Effector memory CD8-positive, alpha-beta T cell (primary cell): Measurements from ENCODE around the gene PHRF1.

Experiments
- ATAC-seq: fragments of 150-1000 bp; cut with Tn5 transposase; replicated peaks from 2 replicates; pipeline ENCODE4 v1.10.0; 2021; ENCODE audit warnings: mild to moderate bottlenecking, moderate library complexity
- DNase-seq, 3 experiments: peaks; one replicate each; pipeline ENCODE4 v3.0.0; 2021
- H3K27ac Mint-ChIP-seq, 2 donors: one replicate each; pipeline ENCODE4 v1.8.0; 2022; ENCODE audit warnings: mild to moderate bottlenecking in 2 of 2, mixed read lengths in 2 of 2, moderate library complexity in 2 of 2
- H3K27me3 Mint-ChIP-seq, 2 donors: one replicate each; pipeline ENCODE4 v1.8.0; 2022; ENCODE audit warnings: mixed read lengths in 2 of 2
- H3K36me3 Mint-ChIP-seq: one replicate; pipeline ENCODE4 v1.8.0; 2022; ENCODE audit warnings: mild to moderate bottlenecking, moderate library complexity, mixed read lengths; ENCODE audit not compliant: insufficient read depth
- H3K4me1 Mint-ChIP-seq, 2 donors: one replicate each; pipeline ENCODE4 v1.8.0; 2022; ENCODE audit warnings: low read depth in 2 of 2, mixed read lengths in 2 of 2
- H3K4me3 Mint-ChIP-seq, 2 donors: one replicate each; pipeline ENCODE4 v1.8.0; 2022; ENCODE audit warnings: mild to moderate bottlenecking in 2 of 2, mixed read lengths in 2 of 2, moderate library complexity in 2 of 2
- H3K9me3 Mint-ChIP-seq, 2 donors: one replicate each; pipeline ENCODE4 v1.8.0; 2022; ENCODE audit warnings: mixed read lengths in 2 of 2

Gene PHRF1

DNA sequence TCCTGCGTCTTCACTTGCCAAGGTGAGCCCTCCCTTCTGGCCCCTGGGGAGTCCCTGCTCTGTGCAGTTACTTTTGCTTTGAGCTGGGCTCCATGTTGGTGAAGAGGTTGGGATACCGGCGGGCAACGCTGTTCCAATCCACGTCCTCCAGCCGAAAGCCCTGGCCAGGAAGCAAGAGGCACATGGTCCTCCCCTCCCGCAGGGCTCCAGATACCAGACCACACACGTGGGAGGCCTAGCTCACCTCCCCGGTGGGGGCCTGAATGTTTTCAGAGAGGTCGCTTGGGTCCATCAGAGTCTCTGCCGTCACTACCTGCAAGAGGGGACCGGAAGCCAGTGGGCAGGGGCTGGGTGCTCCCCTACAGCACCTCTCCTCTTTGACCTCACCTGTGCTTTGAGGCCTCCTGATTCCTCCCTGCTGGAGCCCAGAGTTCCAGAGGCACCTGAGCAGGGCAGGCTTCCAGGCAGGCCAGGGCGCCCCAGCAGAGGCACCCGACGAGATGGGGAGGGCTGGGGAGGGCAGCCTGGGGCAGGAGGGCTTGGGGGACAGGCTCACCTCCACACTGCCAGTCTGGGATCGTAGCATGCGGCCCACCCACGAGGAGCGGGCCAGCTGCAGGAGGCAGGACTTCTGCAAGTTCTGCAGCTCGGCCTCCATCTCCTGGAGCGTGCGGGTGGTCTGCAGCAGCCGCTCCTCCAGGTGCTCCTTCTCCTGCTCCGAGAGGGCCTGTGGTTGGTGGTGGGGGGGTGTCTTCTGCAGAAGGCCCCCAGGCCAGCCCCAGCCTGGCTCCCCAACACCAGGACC is 18.7 kb upstream of the PHRF1 start:
- H3K27me3 Mint-ChIP-seq, result no peaks in the 10 kb centered on the region
- peaks cover 25% of the 10 kb centered on the region for H3K36me3 Mint-ChIP-seq
- H3K9me3 Mint-ChIP-seq, result no peaks in the 10 kb centered on the region
- peaks cover 5 to 14% of the 10 kb centered on the region in 2 donors for H3K4me1 Mint-ChIP-seq
- no peak overlapping the region for H3K27ac Mint-ChIP-seq
- ATAC-seq, result no peak
- H3K4me3 Mint-ChIP-seq, result no peak overlapping the region
- no peak for DNase-seq

DNA sequence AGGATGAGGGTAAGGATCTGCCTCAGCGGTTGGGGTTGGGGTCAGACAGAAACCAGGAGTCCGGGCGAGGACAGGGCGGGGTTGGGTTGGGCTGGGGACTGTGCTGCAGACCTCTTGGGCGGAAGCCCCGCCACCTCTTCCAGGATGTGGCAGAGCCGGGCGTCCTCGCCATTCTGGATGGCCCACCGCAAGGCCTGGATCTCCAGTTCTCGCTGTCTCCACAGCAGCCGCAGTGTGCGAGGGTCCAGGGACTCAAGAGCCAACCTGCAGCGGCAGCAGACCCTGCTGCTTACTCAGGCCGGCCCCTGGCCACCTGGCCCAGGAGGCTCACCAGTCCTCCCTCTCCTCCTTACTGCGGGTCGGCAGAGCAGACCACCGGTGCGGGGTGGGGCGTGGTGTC is 17.8 kb upstream of the PHRF1 start:
- Mint-ChIP-seq H3K4me3 (no peak overlapping the region), H3K27ac (no peak overlapping the region), H3K4me1 (peaks cover 5 to 14% of the 10 kb centered on the region in 2 donors), H3K27me3 (no peaks in the 10 kb centered on the region), H3K9me3 (no peaks in the 10 kb centered on the region), H3K36me3 (peaks cover 25% of the 10 kb centered on the region)
- DNase-seq (no peak), ATAC-seq (no peak)

DNA sequence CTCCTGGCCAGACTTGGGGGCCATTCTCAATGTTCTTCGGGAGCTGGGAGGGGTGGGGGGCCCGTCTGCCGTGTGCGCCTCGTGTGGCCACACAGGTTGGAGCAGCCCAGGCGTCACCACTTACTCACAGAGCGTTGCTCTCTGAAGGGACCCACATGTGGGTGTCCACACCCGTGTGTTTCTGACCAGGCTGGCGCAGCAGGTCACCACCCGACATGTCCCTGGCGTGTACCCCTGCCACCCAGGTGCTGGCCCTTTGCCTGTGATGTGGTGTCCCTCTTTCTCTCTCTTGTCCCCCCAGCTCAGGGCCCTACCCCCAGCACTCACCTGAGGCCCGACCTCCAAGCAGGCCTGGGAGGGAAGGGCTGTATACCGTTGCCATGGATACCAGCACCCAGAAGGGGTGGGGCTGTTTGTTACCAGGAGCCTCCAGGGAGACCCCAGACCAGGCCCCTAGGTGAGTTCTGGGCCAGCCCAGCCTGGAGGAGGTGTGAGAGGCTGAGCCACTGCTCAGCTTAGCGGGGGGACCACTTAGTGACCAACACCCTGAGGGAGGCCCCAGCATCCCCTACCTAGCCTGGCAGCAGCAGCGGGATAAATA is 17.1 kb upstream of the PHRF1 start:
- Mint-ChIP-seq H3K27me3 (no peaks in the 10 kb centered on the region), H3K27ac (peak overlapping the region in 1 of 2 donors; percentile 89)

DNA sequence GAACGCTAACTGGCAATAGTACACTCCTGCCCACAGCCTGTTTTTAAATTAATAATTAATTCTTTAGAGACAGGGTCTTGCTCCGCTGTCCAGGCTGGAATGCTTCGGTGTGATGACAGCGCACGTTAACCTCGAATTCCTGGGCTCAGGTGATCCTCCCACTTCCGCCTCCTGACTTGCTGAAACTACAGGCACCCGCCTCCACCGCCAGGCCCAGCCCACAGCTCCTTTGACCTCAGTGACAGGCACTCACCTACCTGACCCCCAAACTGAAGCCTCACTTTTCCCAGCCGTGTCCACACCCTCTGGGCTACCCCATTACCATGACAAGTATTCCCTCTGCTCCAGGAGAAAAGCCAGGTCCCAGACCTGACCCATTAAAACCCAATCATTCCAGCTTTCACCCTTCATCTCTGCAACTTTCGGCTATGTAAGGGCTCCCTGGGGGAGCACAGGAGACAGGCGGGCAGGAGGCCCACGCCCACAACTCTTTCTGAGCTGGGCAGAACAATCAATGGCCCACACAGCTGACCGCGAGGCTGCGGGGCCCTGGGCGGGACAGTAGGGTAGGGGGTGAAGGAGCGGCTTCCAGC is 16.5 kb upstream of the PHRF1 start:
- Mint-ChIP-seq H3K36me3 (peaks cover 25% of the 10 kb centered on the region), H3K27me3 (no peaks in the 10 kb centered on the region), H3K4me3 (peak overlapping the region; percentile 84 to 87), H3K9me3 (no peaks in the 10 kb centered on the region), H3K4me1 (peaks cover 5 to 16% of the 10 kb centered on the region in 2 donors), H3K27ac (peak overlapping the region; percentile 25 to 89)
- no peak for ATAC-seq
- no peak for DNase-seq

More for the DNA sequence above, 17.1 kb upstream of the PHRF1 start:
- H3K4me1 Mint-ChIP-seq, result peaks cover 5 to 16% of the 10 kb centered on the region in 2 donors
- ATAC-seq (no peak), DNase-seq (no peak)
- peaks cover 25% of the 10 kb centered on the region for H3K36me3 Mint-ChIP-seq
- peak overlapping the region; percentile 84 to 87 for H3K4me3 Mint-ChIP-seq
- no peaks in the 10 kb centered on the region for H3K9me3 Mint-ChIP-seq

DNA sequence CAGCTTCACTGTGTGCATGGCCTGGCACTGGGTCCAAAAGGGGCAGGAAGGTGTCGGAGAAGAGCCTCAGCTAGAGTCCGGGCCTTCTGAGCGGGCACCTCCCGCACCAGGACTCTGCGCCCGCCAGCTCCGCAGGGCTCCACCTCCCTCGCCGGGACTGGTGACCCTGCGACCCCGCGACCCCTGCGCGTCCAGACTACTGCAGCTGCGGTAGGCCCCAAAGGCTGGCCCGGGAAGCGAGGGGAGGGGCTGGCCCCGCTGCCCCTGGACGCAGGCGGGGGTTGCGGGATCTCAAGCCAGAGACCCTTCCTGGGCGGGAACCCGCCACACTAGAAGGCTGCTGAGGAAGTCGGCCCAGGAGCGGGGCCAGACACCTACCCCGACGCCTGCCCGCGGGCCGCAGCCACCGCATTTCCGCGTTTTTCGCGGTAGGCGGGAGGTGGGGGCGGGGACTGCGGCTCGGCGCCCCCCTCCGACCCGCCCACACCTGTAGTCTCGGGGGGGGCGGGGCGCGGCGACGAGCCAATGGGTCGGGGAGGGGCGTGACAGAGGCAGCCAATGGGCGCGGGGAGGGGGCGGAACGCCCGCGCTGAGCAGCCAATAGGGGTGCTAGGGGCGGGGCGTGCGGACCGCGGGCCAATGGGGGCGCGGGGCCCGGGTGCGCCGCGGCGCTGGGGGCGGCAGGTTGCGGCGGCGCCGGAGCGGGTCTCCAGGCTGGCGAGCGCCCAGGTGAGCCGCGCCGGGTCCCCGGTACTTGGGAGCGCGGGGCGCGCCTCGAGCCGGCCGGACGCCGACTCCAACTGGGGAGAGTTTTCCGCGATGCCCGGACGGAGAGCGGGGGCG is 15.7 kb upstream of the PHRF1 start, which contains the start of the genes LMNTD2 and RASSF7:
LMNTD2 (minus strand) TSS at position 434 of the 843 bp plus-strand sequence; CDS start at position 412, 22 bp downstream.
RASSF7 (plus strand) TSS at position 666 of the 843 bp plus-strand sequence. CDS start 799 bp downstream, outside the sequence.
- peaks cover 25% of the 10 kb centered on the region for H3K36me3 Mint-ChIP-seq
- peak; percentile 90 for ATAC-seq
- peak within 1 kb of the TSS; percentile 44 to 89 for H3K27ac Mint-ChIP-seq

DNA sequence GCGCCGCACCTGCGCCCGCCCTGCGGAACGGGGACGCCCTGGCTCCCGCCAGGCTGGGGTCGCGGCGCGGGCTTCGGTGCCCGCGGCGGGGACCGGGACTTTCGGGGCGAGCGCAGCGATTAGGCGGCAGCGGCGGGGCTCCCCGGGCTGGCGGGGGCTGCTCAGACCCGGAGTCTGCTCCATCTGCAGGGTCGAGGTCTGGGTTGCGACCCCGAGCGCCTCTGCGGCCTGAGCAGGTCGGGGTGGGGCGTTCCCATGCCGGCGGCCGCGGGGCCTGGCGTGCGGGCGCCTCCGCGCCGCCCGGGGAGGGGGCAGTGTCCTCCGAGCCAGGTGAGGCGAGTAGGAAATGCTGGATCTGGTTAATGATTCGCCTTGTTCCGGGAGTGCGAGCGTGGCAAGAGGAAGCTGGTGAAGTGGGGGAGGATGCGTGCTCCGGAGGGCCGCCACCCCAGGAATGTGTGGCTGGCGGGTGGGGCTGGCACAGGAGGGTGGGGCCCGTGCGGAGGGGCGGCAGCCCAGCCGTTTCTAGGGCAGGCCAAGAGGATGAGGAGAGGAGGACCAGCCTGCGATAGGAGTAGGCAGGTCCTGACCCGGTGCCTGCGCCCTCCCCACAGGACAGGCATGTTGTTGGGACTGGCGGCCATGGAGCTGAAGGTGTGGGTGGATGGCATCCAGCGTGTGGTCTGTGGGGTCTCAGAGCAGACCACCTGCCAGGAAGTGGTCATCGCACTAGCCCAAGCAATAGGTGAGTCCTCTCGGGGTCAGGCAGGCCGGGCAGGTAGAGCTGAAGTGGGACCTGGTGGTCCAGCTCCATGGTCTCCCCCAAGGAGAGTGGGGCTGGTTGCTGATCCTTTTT is 14.9 kb upstream of the PHRF1 start:
- Mint-ChIP-seq H3K4me3 (peak overlapping the region; percentile 84 to 87), H3K27ac (peak overlapping the region in 1 of 2 donors; percentile 44), H3K9me3 (no peaks in the 10 kb centered on the region), H3K4me1 (peaks cover 5 to 16% of the 10 kb centered on the region in 2 donors), H3K27me3 (no peaks in the 10 kb centered on the region), H3K36me3 (peaks cover 21% of the 10 kb centered on the region)
- peak; percentile 47 for ATAC-seq
- DNase-seq, result peak in 1 of 3 experiments; percentile 32

More for the DNA sequence above, 15.7 kb upstream of the PHRF1 start, which contains the start of the genes LMNTD2 and RASSF7:
- H3K27me3 Mint-ChIP-seq, result no peaks in the 10 kb centered on the region
- peak; percentile 92 to 93 (median 93) for DNase-seq
- H3K4me3 Mint-ChIP-seq, result peak within 1 kb of the TSS; percentile 84 to 87
- H3K9me3 Mint-ChIP-seq, result no peaks in the 10 kb centered on the region
- peaks cover 5 to 16% of the 10 kb centered on the region in 2 donors for H3K4me1 Mint-ChIP-seq

DNA sequence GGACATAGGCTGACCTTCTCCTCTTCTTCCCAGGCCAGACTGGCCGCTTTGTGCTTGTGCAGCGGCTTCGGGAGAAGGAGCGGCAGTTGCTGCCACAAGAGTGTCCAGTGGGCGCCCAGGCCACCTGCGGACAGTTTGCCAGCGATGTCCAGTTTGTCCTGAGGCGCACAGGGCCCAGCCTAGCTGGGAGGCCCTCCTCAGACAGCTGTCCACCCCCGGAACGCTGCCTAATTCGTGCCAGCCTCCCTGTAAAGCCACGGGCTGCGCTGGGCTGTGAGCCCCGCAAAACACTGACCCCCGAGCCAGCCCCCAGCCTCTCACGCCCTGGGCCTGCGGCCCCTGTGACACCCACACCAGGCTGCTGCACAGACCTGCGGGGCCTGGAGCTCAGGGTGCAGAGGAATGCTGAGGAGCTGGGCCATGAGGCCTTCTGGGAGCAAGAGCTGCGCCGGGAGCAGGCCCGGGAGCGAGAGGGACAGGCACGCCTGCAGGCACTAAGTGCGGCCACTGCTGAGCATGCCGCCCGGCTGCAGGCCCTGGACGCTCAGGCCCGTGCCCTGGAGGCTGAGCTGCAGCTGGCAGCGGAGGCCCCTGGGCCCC is 14.1 kb upstream of the PHRF1 start:
- ATAC-seq, result no peak
- Mint-ChIP-seq H3K4me3 (peak overlapping the region in 1 of 2 donors; percentile 87), H3K27ac (no peak overlapping the region), H3K4me1 (peaks cover 5 to 16% of the 10 kb centered on the region in 2 donors), H3K27me3 (no peaks in the 10 kb centered on the region), H3K36me3 (peaks cover 22% of the 10 kb centered on the region), H3K9me3 (no peaks in the 10 kb centered on the region)
- no peak for DNase-seq

DNA sequence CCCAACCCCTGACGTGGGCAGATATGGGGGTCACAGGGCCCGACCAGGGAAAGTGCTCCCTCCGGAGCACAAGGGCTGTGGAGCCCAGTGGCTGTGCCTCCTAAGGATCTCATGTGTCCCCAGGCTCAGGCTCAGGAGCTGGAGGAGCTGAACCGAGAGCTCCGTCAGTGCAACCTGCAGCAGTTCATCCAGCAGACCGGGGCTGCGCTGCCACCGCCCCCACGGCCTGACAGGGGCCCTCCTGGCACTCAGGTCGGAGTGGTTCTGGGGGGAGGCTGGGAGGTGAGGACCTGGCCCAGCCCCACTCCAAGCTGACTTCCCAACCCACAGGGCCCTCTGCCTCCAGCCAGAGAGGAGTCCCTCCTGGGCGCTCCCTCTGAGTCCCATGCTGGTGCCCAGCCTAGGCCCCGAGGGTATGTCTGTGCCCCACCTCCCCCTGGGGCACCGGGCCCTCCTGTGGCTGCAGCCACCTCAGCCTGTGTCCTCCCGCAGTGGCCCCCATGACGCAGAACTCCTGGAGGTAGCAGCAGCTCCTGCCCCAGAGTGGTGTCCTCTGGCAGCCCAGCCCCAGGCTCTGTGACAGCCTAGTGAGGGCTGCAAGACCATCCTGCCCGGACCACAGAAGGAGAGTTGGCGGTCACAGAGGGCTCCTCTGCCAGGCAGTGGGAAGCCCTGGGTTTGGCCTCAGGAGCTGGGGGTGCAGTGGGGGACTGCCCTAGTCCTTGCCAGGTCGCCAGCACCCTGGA is 13.0 kb upstream of the PHRF1 start:
- H3K4me3 Mint-ChIP-seq, result no peak overlapping the region
- no peaks in the 10 kb centered on the region for H3K27me3 Mint-ChIP-seq
- no peaks in the 10 kb centered on the region for H3K9me3 Mint-ChIP-seq
- H3K27ac Mint-ChIP-seq, result no peak overlapping the region
- ATAC-seq, result no peak
- peaks cover 5 to 11% of the 10 kb centered on the region in 2 donors for H3K4me1 Mint-ChIP-seq
- H3K36me3 Mint-ChIP-seq, result peaks cover 27% of the 10 kb centered on the region
- no peak for DNase-seq

DNA sequence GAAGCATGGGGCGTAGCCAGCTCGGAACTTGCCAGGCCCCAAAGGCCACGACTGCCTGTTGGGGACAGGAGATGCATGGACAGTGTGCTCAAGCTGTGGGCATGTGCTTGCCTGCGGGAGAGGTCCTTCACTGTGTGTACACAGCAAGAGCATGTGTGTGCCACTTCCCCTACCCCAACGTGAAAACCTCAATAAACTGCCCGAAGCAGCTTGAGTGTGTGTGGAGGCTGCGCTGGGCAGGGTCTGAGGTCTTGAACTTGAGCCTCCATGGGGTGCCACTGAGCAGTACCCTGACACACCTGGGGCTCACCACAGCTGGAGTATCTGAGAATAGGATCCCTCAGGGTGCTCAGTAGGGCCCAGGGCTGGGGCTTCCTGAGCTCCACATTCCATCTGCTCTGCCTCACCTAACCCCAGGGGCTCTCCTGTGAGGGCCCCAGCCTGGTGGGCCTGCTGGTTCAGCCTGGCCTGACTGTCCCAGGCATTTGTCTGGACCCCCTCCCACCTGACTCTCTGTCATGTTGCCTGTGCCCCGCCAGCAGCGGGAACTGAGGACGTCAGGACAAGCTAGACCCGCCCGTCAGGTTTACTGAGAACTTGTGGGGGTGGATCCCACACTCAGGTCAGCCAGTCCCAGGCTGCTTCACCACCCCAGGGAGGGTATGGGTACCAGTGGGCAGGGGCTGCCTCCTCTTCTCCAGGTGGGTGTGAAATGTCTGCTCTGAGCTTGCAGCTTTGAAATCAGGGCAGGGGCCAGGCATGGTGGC is 12.3 kb upstream of the PHRF1 start:
- H3K36me3 Mint-ChIP-seq, result peaks cover 28% of the 10 kb centered on the region
- no peak for DNase-seq
- peaks cover 5 to 10% of the 10 kb centered on the region in 2 donors for H3K4me1 Mint-ChIP-seq
- H3K27me3 Mint-ChIP-seq, result no peaks in the 10 kb centered on the region
- H3K27ac Mint-ChIP-seq, result no peak overlapping the region
- H3K9me3 Mint-ChIP-seq, result no peaks in the 10 kb centered on the region
- H3K4me3 Mint-ChIP-seq, result no peak overlapping the region
- no peak for ATAC-seq

DNA sequence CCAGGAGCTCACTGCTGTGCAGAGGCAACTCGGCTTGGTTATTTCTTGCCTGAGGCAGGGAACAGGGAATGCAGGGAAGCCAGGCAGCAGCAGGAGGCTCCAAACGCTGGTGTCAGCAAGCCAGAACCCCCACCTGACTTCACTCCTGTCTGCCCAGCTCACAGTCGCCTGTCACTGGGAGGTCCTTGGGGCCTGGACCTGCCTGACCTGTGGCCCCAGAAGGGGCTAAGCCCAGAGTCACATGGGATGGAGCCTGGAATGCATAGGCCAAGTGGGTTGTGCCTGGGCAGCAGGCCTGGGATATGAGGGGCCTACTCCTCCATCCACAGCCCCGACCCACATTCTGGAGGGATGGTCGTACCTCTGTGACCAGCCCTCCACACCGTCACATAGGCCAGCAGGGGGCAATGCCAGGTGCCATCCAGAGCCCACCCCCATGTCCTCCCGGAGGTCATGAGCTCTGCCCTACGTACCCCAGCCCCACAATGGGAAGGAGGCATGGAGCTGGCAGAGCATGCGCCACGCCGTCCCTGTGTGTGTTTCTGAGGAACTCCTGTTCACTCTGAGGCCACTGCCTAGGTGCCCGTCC is 10.3 kb upstream of the PHRF1 start:
- no peak overlapping the region for H3K4me3 Mint-ChIP-seq
- peaks cover 23% of the 10 kb centered on the region for H3K36me3 Mint-ChIP-seq
- no peaks in the 10 kb centered on the region for H3K9me3 Mint-ChIP-seq
- peaks cover 0 to 6% of the 10 kb centered on the region in 2 donors for H3K4me1 Mint-ChIP-seq
- no peaks in the 10 kb centered on the region for H3K27me3 Mint-ChIP-seq
- DNase-seq, result no peak
- no peak for ATAC-seq
- no peak overlapping the region for H3K27ac Mint-ChIP-seq
